ENCODE measurements around the gene DOCK1. TPM values are rescaled to one million over a fixed set of nuclear protein-coding genes. Genes with fewer than 3 reads are reported as not detected.

DOCK1 gene
- total and polyA plus RNA-seq, 2 donors from 2014 or later = 15.8 to 81.7 TPM

DNA sequence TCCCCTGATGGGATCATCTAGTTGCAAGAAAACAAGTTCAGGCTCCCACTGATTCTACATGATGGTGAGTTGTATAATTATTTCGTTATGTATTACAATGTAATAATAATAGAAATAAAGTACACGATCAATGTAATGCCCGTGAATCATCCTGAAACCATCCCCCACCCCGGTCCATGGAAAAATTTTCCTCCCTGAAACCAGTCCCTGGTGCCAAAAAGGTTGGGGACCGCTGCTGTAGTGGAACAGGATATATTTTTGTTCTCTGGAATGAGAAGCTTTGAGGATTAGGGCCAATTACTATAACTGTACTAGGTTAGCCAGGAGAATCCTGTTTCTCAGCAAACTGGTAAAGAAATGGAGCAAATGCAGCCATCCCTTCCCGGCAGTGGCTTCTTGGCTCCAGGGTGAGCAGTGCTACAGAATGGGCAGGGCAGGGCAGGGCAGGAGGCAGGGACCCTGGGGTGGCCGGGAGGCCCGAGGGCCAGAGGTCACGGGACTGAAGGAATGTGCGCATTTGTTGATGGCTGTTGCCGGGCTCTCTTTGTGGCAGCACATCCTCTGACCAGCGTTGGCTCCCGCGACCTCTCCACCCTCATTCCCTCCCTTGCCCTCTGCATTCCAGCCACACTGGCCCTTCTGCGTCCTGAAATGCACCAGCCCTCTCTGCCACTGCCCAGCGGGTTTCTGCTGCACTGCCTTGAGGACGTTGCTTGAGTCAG lies 481.5 kb downstream of the DOCK1 start:
- TF ChIP-seq CTCF (IDR thresholded peaks at IDR 0.05; ENCODE audit: borderline replicate concordance, extremely low read depth, insufficient read depth) = no peak
- intact Hi-C loops (cut with DNase I) = no loop called here
- H3K36me3 ChIP-seq (ENCODE audit: control insufficient read depth in 2 of 3, insufficient read depth in 3 of 3, low read length in 3 of 3) = peaks cover 0 to 7% (median 5%) of the 10 kb centered on the region in 3 donors
- H3K27me3 ChIP-seq (ENCODE audit: control insufficient read depth, insufficient read depth, low read length) = no peaks in the 10 kb centered on the region
- H3K4me3 ChIP-seq (ENCODE audit: low read length in 3 of 3) = no peak overlapping the region
- no peak overlapping the region for H3K27ac ChIP-seq (ENCODE audit: low read depth in 2 of 2, low read length in 2 of 2)
- DNase-seq (no peak), FAIRE-seq (no peak)
- H3K4me1 ChIP-seq (ENCODE audit: control insufficient read depth in 2 of 3, insufficient read depth in 2 of 3, low read depth in 1 of 3, low read length in 3 of 3) = no peaks in the 10 kb centered on the region
- H3K9me3 ChIP-seq (ENCODE audit: control insufficient read depth in 2 of 3, insufficient read depth in 1 of 3, low read length in 3 of 3) = no peaks in the 10 kb centered on the region
- H3K9ac ChIP-seq (ENCODE audit: low read length in 3 of 3) = no peak overlapping the region

DNA sequence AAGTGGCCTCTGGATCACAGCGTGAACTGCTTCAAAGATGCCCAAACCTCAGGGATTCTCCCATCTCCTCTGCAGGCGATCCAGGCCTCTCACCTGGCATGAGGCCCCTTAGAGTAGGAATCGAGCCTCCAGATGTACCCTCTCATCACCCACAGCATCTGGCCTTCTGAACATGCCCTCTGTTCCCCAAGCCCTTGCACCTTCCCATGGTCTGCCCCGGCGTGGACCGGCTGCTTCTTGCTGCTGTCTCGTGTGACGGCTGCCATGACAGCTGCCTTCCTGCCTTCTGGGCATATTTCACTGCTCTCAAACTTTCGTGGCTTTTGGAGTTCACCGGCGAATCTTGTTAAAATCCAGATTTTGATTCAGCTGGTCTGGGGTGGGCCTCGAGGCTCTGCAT lies 486.6 kb downstream of the DOCK1 start:
- H3K36me3 ChIP-seq (ENCODE audit: control insufficient read depth in 2 of 3, insufficient read depth in 3 of 3, low read length in 3 of 3) = no peaks in the 10 kb centered on the region
- no peak for TF ChIP-seq CTCF (IDR thresholded peaks at IDR 0.05; ENCODE audit: borderline replicate concordance, extremely low read depth, insufficient read depth)
- DNase-seq (peak in 1 of 5 donors; percentile 17), FAIRE-seq (no peak)
- H3K27me3 ChIP-seq (ENCODE audit: control insufficient read depth, insufficient read depth, low read length) = no peaks in the 10 kb centered on the region
- no peaks in the 10 kb centered on the region for H3K9me3 ChIP-seq (ENCODE audit: control insufficient read depth in 2 of 3, insufficient read depth in 1 of 3, low read length in 3 of 3)
- no peak overlapping the region for H3K9ac ChIP-seq (ENCODE audit: low read length in 3 of 3)
- intact Hi-C loops (cut with DNase I) = no loop called here
- peak overlapping the region in 1 of 2 donors; percentile 26 for H3K27ac ChIP-seq (ENCODE audit: low read depth in 2 of 2, low read length in 2 of 2)
- H3K4me3 ChIP-seq (ENCODE audit: low read length in 3 of 3) = no peak overlapping the region
- H3K4me1 ChIP-seq (ENCODE audit: control insufficient read depth in 2 of 3, insufficient read depth in 2 of 3, low read depth in 1 of 3, low read length in 3 of 3) = no peaks in the 10 kb centered on the region

GRCh38 chr10:127392351-127393235 lies 487.4 kb downstream of the DOCK1 start:
- H3K4me1 ChIP-seq (ENCODE audit: control insufficient read depth in 2 of 3, insufficient read depth in 2 of 3, low read depth in 1 of 3, low read length in 3 of 3) = no peaks in the 10 kb centered on the region
- peaks cover 0 to 4% (median 0%) of the 10 kb centered on the region in 3 donors for H3K36me3 ChIP-seq (ENCODE audit: control insufficient read depth in 2 of 3, insufficient read depth in 3 of 3, low read length in 3 of 3)
- DNase-seq = peak in 4 of 5 donors; percentile 44 to 87 (median 62)
- FAIRE-seq = no peak
- H3K27me3 ChIP-seq (ENCODE audit: control insufficient read depth, insufficient read depth, low read length) = no peaks in the 10 kb centered on the region
- no peak overlapping the region for H3K9ac ChIP-seq (ENCODE audit: low read length in 3 of 3)
- no peak for TF ChIP-seq CTCF (IDR thresholded peaks at IDR 0.05; ENCODE audit: borderline replicate concordance, extremely low read depth, insufficient read depth)
- no peak overlapping the region for H3K4me3 ChIP-seq (ENCODE audit: low read length in 3 of 3)
- intact Hi-C loops (cut with DNase I) = no loop called here
- H3K27ac ChIP-seq (ENCODE audit: low read depth in 2 of 2, low read length in 2 of 2) = peak overlapping the region in 1 of 2 donors; percentile 78
- no peaks in the 10 kb centered on the region for H3K9me3 ChIP-seq (ENCODE audit: control insufficient read depth in 2 of 3, insufficient read depth in 1 of 3, low read length in 3 of 3)
